CD1c-positive myeloid dendritic cell (primary cell): ENCODE measurements around the gene DOCK11.
A peak's percentile ranks its signal among the peaks of the same experiment; 100 is the strongest.
"Not testable (repeated sequence)": the region's sequence is repeated elsewhere in the genome, so short reads cannot be mapped to it uniquely, and the experiment has no call there.

ENCODE experiments used
- DNase-seq: peaks from one replicate; pipeline ENCODE4 v3.0.0-alpha.2; 2016; ENCODE audit errors: extremely low spot score

Gene DOCK11

GRCh38 chrX:118570209-118570608 is 74.6 kb downstream of the DOCK11 start:
- DNase-seq = no peak

GRCh38 chrX:118571836-118572235 is 76.2 kb downstream of the DOCK11 start:
- no peak for DNase-seq

GRCh38 chrX:118574666-118575065 is 79.1 kb downstream of the DOCK11 start:
- DNase-seq = no peak

GRCh38 chrX:118577041-118577440 is 81.4 kb downstream of the DOCK11 start:
- DNase-seq = no peak

GRCh38 chrX:118579417-118579816 is 83.8 kb downstream of the DOCK11 start:
- DNase-seq = no peak

GRCh38 chrX:118582926-118583325 is 87.3 kb downstream of the DOCK11 start:
- DNase-seq = not testable (repeated sequence)

- no peak for DNase-seq
Measured at GRCh38 chrX:118583781-118584180, 88.2 kb downstream of the DOCK11 start.

GRCh38 chrX:118585296-118585695 is 89.7 kb downstream of the DOCK11 start:
- DNase-seq = no peak

- DNase-seq = peak; percentile 2
Measured at GRCh38 chrX:118586206-118586605, 90.6 kb downstream of the DOCK11 start.

- DNase-seq = no peak
Measured at GRCh38 chrX:118588715-118589114, 93.1 kb downstream of the DOCK11 start.

- DNase-seq = no peak
Measured at GRCh38 chrX:118589227-118589626, 93.6 kb downstream of the DOCK11 start.

- peak; percentile 34 for DNase-seq
Measured at GRCh38 chrX:118593407-118593806, 97.8 kb downstream of the DOCK11 start.

- DNase-seq = peak; percentile 55
Measured at GRCh38 chrX:118594697-118595420, 99.2 kb downstream of the DOCK11 start.

GRCh38 chrX:118595501-118596042 is 100.0 kb downstream of the DOCK11 start:
- no peak for DNase-seq

GRCh38 chrX:118596390-118596789 is 100.8 kb downstream of the DOCK11 start:
- DNase-seq = no peak

- peak; percentile 53 for DNase-seq
Measured at GRCh38 chrX:118603981-118604380, 108.4 kb downstream of the DOCK11 start.

GRCh38 chrX:118612290-118612689 is 116.7 kb downstream of the DOCK11 start:
- no peak for DNase-seq

GRCh38 chrX:118614150-118614549 is 118.5 kb downstream of the DOCK11 start:
- DNase-seq = peak; percentile 45

GRCh38 chrX:118615141-118615540 is 119.5 kb downstream of the DOCK11 start:
- DNase-seq = no peak

GRCh38 chrX:118621081-118621759 is 125.6 kb downstream of the DOCK11 start:
- DNase-seq = no peak

- no peak for DNase-seq
Measured at GRCh38 chrX:118623062-118623461, 127.4 kb downstream of the DOCK11 start.

- no peak for DNase-seq
Measured at GRCh38 chrX:118626346-118626745, 130.7 kb downstream of the DOCK11 start.
